Trophoblast cell (in vitro differentiated cells and primary cell): Measurements from ENCODE around the gene ZBTB48.

Experiments
- DNase-seq, 2 donors: peaks; one replicate each; pipeline ENCODE4 v3.0.0-alpha.2; 2016
- H2AFZ ChIP-seq: 2 replicates; pipeline ENCODE4 v1.6.1; 2013; ENCODE audit warnings: low read length, moderate library complexity, mild to moderate bottlenecking; ENCODE audit not compliant: insufficient read depth, poor library complexity
- H2AK5ac ChIP-seq: 2 replicates; pipeline ENCODE4 v1.6.1; 2013; ENCODE audit warnings: mild to moderate bottlenecking, low read length
- H2BK120ac ChIP-seq: 2 replicates; pipeline ENCODE4 v1.6.1; 2013; ENCODE audit warnings: low read length, mild to moderate bottlenecking, moderate library complexity; ENCODE audit not compliant: insufficient read depth, poor library complexity
- H2BK12ac ChIP-seq: 2 replicates; pipeline ENCODE4 v1.6.1; 2013; ENCODE audit warnings: mild to moderate bottlenecking, low read length, moderate library complexity
- H2BK5ac ChIP-seq: 2 replicates; pipeline ENCODE4 v1.6.1; 2013; ENCODE audit warnings: low read length, low read depth, moderate library complexity, mild to moderate bottlenecking; ENCODE audit not compliant: poor library complexity
- H3K14ac ChIP-seq: 2 replicates; pipeline ENCODE4 v1.6.1; 2013; ENCODE audit warnings: mild to moderate bottlenecking, low read length
- H3K18ac ChIP-seq: 2 replicates; pipeline ENCODE4 v1.6.1; 2013; ENCODE audit warnings: mild to moderate bottlenecking, low read length
- H3K23ac ChIP-seq: 2 replicates; pipeline ENCODE4 v1.6.1; 2013; ENCODE audit warnings: low read length
- H3K27ac ChIP-seq: 2 replicates; pipeline ENCODE4 v1.5.1; 2013; ENCODE audit warnings: low read depth, mild to moderate bottlenecking, inconsistent platforms, low read length, moderate library complexity
- H3K27me3 ChIP-seq: 2 replicates; pipeline ENCODE4 v1.6.1; 2013; ENCODE audit warnings: inconsistent platforms, mild to moderate bottlenecking, low read length, moderate library complexity; ENCODE audit not compliant: insufficient read depth
- H3K36me3 ChIP-seq, 2 experiments: 1 replicate in 1 of 2; 2 replicates in 1 of 2; pipeline ENCODE4 v1.6.1; 2013; ENCODE audit warnings: low read length in 2 of 2, mild to moderate bottlenecking in 2 of 2, moderate library complexity in 1 of 2; ENCODE audit not compliant: insufficient read depth in 2 of 2, control insufficient read depth in 1 of 2
- H3K4ac ChIP-seq: 2 replicates; pipeline ENCODE4 v1.6.1; 2013; ENCODE audit warnings: low read depth, mild to moderate bottlenecking, low read length, moderate library complexity
- H3K4me1 ChIP-seq, 2 experiments: 1 replicate in 1 of 2; 2 replicates in 1 of 2; pipeline ENCODE4 v1.6.1; 2013; ENCODE audit warnings: low read length in 2 of 2, mild to moderate bottlenecking in 2 of 2, moderate library complexity in 1 of 2; ENCODE audit not compliant: insufficient read depth in 2 of 2, control insufficient read depth in 1 of 2
- H3K4me2 ChIP-seq: 2 replicates; pipeline ENCODE4 v1.6.1; 2013; ENCODE audit warnings: inconsistent platforms, mild to moderate bottlenecking, low read length, moderate library complexity
- H3K4me3 ChIP-seq: 2 replicates; pipeline ENCODE4 v1.5.1; 2013; ENCODE audit warnings: mild to moderate bottlenecking, low read depth, low read length, inconsistent platforms
- H3K79me1 ChIP-seq: one replicate; pipeline ENCODE4 v1.6.1; 2013; ENCODE audit warnings: low read length
- H3K79me2 ChIP-seq: 2 replicates; pipeline ENCODE4 v1.6.1; 2013; ENCODE audit warnings: low read length, mild to moderate bottlenecking; ENCODE audit not compliant: control insufficient read depth, insufficient read depth, poor library complexity
- H3K9ac ChIP-seq: 2 replicates; pipeline ENCODE4 v1.6.1; 2013; ENCODE audit warnings: mild to moderate bottlenecking, low read length
- H3K9me3 ChIP-seq: 2 replicates; pipeline ENCODE4 v1.6.1; 2013; ENCODE audit warnings: low read depth, mild to moderate bottlenecking, control low read depth, inconsistent platforms, low read length; ENCODE audit not compliant: insufficient read depth
- H4K12ac ChIP-seq: 2 replicates; pipeline ENCODE4 v1.6.1; 2013; ENCODE audit warnings: low read depth, mild to moderate bottlenecking, low read length, moderate library complexity
- H4K8ac ChIP-seq: 2 replicates; pipeline ENCODE4 v1.6.1; 2013; ENCODE audit warnings: low read depth, mild to moderate bottlenecking, low read length, moderate library complexity
- H4K91ac ChIP-seq: one replicate; pipeline ENCODE4 v1.6.1; 2013; ENCODE audit warnings: low read depth, mild to moderate bottlenecking, low read length, moderate library complexity
- WGBS: extraction: QIAGEN DNeasy Blood & Tissue Kit; methylation state at CpG from one replicate; pipeline ENCODE4 v1.1.7; 2013; ENCODE audit warnings: missing lambda C conversion rate; ENCODE audit not compliant: insufficient read length, insufficient coverage; ENCODE audit errors: extremely low coverage; 5-methylcytosine and 5-hydroxymethylcytosine counted together

Gene ZBTB48

DNA sequence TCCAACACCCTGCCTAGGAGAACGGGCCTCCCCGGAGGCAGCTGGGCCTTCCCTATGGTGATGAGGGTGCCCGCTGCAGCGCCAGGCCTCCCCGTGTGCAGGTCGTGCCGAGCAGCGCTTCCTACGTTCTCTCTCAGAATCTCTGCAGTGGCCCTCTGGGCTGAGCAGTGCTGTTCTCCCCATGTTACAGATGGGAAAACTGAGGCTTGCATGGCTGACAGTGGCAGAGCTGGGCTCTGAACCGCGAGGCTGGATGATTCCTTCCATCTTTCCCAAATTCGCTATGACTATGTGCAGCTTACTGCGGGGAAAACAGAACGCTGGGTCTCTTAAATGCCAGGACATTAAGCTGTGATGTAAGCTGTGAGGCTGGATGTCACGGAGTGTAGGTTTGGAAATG, 14.0 kb downstream of the ZBTB48 start:
- Histone ChIP-seq H3K18ac (no peak overlapping the region), H4K12ac (no peak overlapping the region), H2AK5ac (no peak overlapping the region), H2BK120ac (no peak overlapping the region), H2BK12ac (no peak overlapping the region), H3K4me1 (no peaks in the 10 kb centered on the region), H2BK5ac (no peak overlapping the region), H3K9ac (no peak overlapping the region), H3K9me3 (peaks cover under 1% of the 10 kb centered on the region), H4K91ac (no peak overlapping the region), H3K14ac (no peak overlapping the region), H3K4ac (no peak overlapping the region), H4K8ac (no peak overlapping the region), H3K36me3 (peaks cover 83 to 87% of the 10 kb centered on the region in 2 experiments), H2AFZ (no peak overlapping the region), H3K23ac (no peak overlapping the region), H3K79me1 (no peaks in the 10 kb centered on the region), H3K27me3 (no peaks in the 10 kb centered on the region), H3K79me2 (no peaks in the 10 kb centered on the region), H3K27ac (no peak overlapping the region), H3K4me2 (no peak overlapping the region), H3K4me3 (no peak overlapping the region)
- no CpG with 5 or more reads among the region's 15 CpGs for WGBS
- DNase-seq, result no peak

GRCh38 chr1:6594977-6595740, 15.4 kb downstream of the ZBTB48 start:
- H3K27ac ChIP-seq, result no peak overlapping the region
- no peak overlapping the region for H4K8ac ChIP-seq
- DNase-seq, result no peak
- H2AK5ac ChIP-seq, result no peak overlapping the region
- H3K9me3 ChIP-seq, result peaks cover 3% of the 10 kb centered on the region
- H4K12ac ChIP-seq, result no peak overlapping the region
- peaks cover 79 to 83% of the 10 kb centered on the region in 2 experiments for H3K36me3 ChIP-seq
- no peak overlapping the region for H3K4ac ChIP-seq
- no peak overlapping the region for H2BK120ac ChIP-seq
- H2BK5ac ChIP-seq, result no peak overlapping the region
- no peak overlapping the region for H3K23ac ChIP-seq
- no peak overlapping the region for H3K14ac ChIP-seq
- H4K91ac ChIP-seq, result no peak overlapping the region
- no peaks in the 10 kb centered on the region for H3K27me3 ChIP-seq
- H3K9ac ChIP-seq, result no peak overlapping the region
- H3K4me1 ChIP-seq, result peaks cover 0 to 6% of the 10 kb centered on the region in 2 experiments
- H3K79me2 ChIP-seq, result peaks cover 5% of the 10 kb centered on the region
- H2BK12ac ChIP-seq, result no peak overlapping the region
- H2AFZ ChIP-seq, result no peak overlapping the region
- H3K4me3 ChIP-seq, result no peak overlapping the region
- WGBS, result no CpG with 5 or more reads among the region's 11 CpGs
- H3K18ac ChIP-seq, result no peak overlapping the region
- H3K4me2 ChIP-seq, result no peak overlapping the region
- H3K79me1 ChIP-seq, result no peaks in the 10 kb centered on the region

DNA sequence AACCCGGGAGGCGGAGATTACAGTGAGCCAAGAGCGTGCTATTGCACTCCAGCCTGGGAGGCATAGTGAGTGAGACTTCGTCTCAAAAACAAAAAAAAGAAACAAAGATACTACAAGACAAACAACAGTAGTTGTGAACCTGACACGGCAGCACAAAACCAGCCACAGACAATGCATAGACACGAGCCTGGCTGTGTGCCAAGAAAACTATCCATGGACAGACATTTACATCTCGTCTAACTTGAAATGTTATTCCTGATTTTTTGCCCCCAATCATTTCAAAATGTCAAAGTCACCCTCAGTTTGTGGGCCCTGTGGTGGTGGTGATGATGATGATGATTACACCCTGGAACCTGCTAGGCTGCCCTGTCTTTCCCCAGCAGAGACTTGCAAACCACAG, 16.6 kb downstream of the ZBTB48 start:
- H3K14ac ChIP-seq, result no peak overlapping the region
- no peak overlapping the region for H2BK12ac ChIP-seq
- DNase-seq, result no peak
- no peak overlapping the region for H3K9ac ChIP-seq
- H3K27me3 ChIP-seq, result no peaks in the 10 kb centered on the region
- H3K4me1 ChIP-seq, result peaks cover 7 to 13% of the 10 kb centered on the region in 2 experiments
- H3K4ac ChIP-seq, result no peak overlapping the region
- H3K4me3 ChIP-seq, result no peak overlapping the region
- no peak overlapping the region for H3K23ac ChIP-seq
- no peak overlapping the region for H3K18ac ChIP-seq
- no peak overlapping the region for H2AFZ ChIP-seq
- peaks cover 72 to 73% of the 10 kb centered on the region in 2 experiments for H3K36me3 ChIP-seq
- no peak overlapping the region for H3K27ac ChIP-seq
- no peak overlapping the region for H2BK120ac ChIP-seq
- no peak overlapping the region for H2AK5ac ChIP-seq
- H2BK5ac ChIP-seq, result no peak overlapping the region
- no peak overlapping the region for H4K12ac ChIP-seq
- no peak overlapping the region for H3K4me2 ChIP-seq
- H4K8ac ChIP-seq, result no peak overlapping the region
- H3K79me1 ChIP-seq, result peaks cover 7% of the 10 kb centered on the region
- H3K9me3 ChIP-seq, result peaks cover 3% of the 10 kb centered on the region
- peaks cover 16% of the 10 kb centered on the region for H3K79me2 ChIP-seq
- no peak overlapping the region for H4K91ac ChIP-seq
- WGBS, result no CpG with 5 or more reads among the region's 7 CpGs

GRCh38 chr1:6596886-6597776, 17.3 kb downstream of the ZBTB48 start:
- Histone ChIP-seq H4K12ac (no peak overlapping the region), H3K14ac (no peak overlapping the region), H3K79me2 (peaks cover 24% of the 10 kb centered on the region), H3K9me3 (peaks cover 5% of the 10 kb centered on the region), H3K23ac (no peak overlapping the region), H4K91ac (no peak overlapping the region), H3K4me1 (peaks cover 7 to 16% of the 10 kb centered on the region in 2 experiments), H2AK5ac (no peak overlapping the region), H2BK120ac (no peak overlapping the region), H3K36me3 (peaks cover 66 to 67% of the 10 kb centered on the region in 2 experiments), H2BK12ac (no peak overlapping the region), H3K18ac (peak overlapping the region; percentile 18), H3K27ac (no peak overlapping the region), H2BK5ac (no peak overlapping the region), H3K4ac (no peak overlapping the region), H3K4me3 (no peak overlapping the region), H3K79me1 (peaks cover 13% of the 10 kb centered on the region), H4K8ac (no peak overlapping the region), H2AFZ (no peak overlapping the region), H3K27me3 (no peaks in the 10 kb centered on the region), H3K4me2 (no peak overlapping the region), H3K9ac (no peak overlapping the region)
- no peak for DNase-seq
- no CpG with 5 or more reads among the region's 15 CpGs for WGBS
